HS-5 (cell line): ENCODE data around the gene MRTFA.

Experiments
- DNase-seq: peaks from one replicate; pipeline ENCODE4 v3.0.0-alpha.2; 2012; ENCODE audit warnings: low read depth

MRTFA gene

GRCh38 chr22:40491990-40492631, 144.4 kb downstream of the MRTFA start:
- no peak for DNase-seq

GRCh38 chr22:40487663-40488249, 148.8 kb downstream of the MRTFA start:
- no peak for DNase-seq

GRCh38 chr22:40486962-40487602, 149.4 kb downstream of the MRTFA start:
- no peak for DNase-seq

GRCh38 chr22:40485813-40486667, 150.5 kb downstream of the MRTFA start:
- DNase-seq, result no peak

GRCh38 chr22:40484906-40485669, 151.4 kb downstream of the MRTFA start:
- DNase-seq, result no peak

GRCh38 chr22:40482886-40483285, 153.6 kb downstream of the MRTFA start:
- DNase-seq, result no peak

GRCh38 chr22:40482391-40482790, 154.1 kb downstream of the MRTFA start:
- DNase-seq, result no peak

- no peak for DNase-seq
These were observed 155.5 kb downstream of the MRTFA start for GRCh38 chr22:40480996-40481395.

GRCh38 chr22:40479887-40480538, 156.5 kb downstream of the MRTFA start:
- peak; percentile 20 for DNase-seq

- no peak for DNase-seq
These were observed 157.3 kb downstream of the MRTFA start for GRCh38 chr22:40479126-40479800.

- DNase-seq, result no peak
These were observed 158.0 kb downstream of the MRTFA start for GRCh38 chr22:40478338-40479125.

- no peak for DNase-seq
These were observed 158.7 kb downstream of the MRTFA start for GRCh38 chr22:40477683-40478337.

- DNase-seq, result no peak
These were observed 160.2 kb downstream of the MRTFA start for GRCh38 chr22:40476341-40476740.

GRCh38 chr22:40473703-40474102, 162.8 kb downstream of the MRTFA start:
- DNase-seq, result no peak

GRCh38 chr22:40472579-40472978, 163.9 kb downstream of the MRTFA start:
- no peak for DNase-seq

- DNase-seq, result no peak
These were observed 164.5 kb downstream of the MRTFA start for GRCh38 chr22:40472051-40472450.

GRCh38 chr22:40469181-40469580, 167.3 kb downstream of the MRTFA start:
- no peak for DNase-seq

- DNase-seq, result no peak
These were observed 167.9 kb downstream of the MRTFA start for GRCh38 chr22:40468616-40469015.

GRCh38 chr22:40466976-40467375, 169.5 kb downstream of the MRTFA start:
- DNase-seq, result no peak
